GM19395 (cell line): ENCODE measurements around the gene ASS1.

Experiments
- ATAC-seq: cut with Tn5 transposase; IDR thresholded peaks from one replicate; pipeline ENCODE4 v1.9.1; 2021; ENCODE audit warnings: mild to moderate bottlenecking, moderate library complexity; ENCODE audit not compliant: unreplicated experiment

The ASS1 gene

GRCh38 chr9:130470269-130470668, 25.5 kb downstream of the ASS1 start:
- no peak for ATAC-seq

DNA sequence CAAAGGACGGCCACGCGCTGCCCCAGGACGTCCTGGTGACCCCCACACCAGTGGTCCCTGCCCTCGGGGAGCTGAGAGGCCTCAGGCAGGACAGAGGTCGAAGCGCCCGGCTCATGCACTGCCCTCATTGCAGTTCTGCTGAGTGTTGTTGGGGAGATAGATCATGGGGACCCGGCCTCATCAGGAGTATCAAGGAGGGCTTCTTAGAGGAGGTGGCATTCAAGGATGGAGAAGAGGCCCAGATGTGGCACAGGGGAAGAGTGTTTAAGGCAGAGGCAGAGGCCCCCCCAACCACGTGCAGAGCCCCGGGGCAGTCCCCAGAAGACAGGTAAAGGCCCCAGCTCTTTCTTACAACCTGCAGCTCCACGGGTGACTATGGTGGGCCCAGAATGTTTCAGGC, 26.2 kb downstream of the ASS1 start:
- no peak for ATAC-seq

GRCh38 chr9:130471411-130472183, 26.8 kb downstream of the ASS1 start:
- no peak for ATAC-seq

DNA sequence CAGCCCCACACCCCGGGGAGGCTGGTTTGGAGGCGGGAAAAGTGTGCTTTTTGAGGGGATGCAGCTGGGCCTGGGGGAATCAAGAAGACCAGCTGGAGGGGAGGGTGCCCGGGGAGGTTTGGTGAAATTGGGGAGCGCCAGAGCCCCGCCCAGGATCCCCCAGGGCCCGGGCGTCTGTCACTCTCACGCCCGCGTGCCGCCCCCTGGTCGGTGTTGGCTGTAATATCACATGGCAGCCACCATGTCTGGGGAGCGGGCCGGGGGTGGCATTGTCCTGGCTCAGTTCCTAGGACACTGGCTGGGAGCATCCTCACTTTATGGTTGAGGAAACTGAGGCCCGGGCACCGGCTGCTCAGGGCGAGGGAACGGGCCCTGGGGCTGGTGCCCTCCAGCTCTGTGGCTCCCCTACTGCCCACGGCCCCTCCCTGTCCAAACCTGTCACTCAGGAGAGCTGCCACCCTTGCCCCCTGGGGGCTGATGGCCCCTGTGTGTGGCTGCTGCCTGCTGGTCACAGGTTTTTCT, 27.5 kb downstream of the ASS1 start:
- no peak for ATAC-seq

- no peak for ATAC-seq
These were observed 28.2 kb downstream of the ASS1 start for GRCh38 chr9:130473009-130473408.

- no peak for ATAC-seq
These were observed 28.8 kb downstream of the ASS1 start for GRCh38 chr9:130473566-130473965.

DNA sequence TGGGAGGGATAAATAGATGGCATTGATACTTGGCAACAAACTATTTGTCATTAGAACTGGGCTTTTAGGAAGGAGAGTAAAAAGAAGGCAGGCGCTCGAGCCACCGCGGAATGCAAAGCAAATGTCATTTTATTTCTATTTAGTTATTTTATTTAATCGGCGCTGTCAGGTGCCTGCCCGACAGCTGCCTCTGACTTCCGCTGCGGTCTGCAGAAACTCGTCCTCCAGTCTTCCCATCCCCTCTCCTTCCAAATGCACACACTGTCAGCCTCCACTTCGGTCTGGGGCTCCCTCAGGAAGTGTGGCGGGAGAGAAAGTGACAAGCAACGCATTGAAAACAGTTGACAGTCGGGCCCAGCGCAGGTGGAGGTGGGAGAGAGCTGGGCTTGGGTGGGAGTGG, 29.3 kb downstream of the ASS1 start:
- no peak for ATAC-seq

- no peak for ATAC-seq
These were observed 31.5 kb downstream of the ASS1 start for GRCh38 chr9:130476151-130476730.

GRCh38 chr9:130477564-130477963, 32.8 kb downstream of the ASS1 start:
- ATAC-seq, result no peak

DNA sequence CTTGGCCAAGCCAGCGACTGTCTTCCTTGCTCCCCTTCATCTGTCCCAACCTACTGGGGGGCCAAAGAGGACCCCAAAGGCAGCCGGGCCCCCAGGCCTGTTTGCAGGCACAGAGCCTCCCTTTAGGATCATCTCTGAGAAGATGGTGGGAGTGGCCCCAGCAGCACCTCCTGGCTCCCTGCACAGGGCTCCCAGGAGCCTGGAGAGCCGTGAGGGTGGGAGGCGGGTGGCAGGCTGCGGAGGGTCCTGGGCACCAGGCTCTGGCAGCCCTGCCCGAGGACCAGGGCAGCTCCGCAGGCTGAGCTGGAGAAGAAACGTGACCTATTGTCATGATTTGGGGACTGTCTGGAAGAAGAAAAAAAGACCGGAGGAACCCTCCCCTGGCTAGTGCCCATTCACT, 33.4 kb downstream of the ASS1 start:
- no peak for ATAC-seq

DNA sequence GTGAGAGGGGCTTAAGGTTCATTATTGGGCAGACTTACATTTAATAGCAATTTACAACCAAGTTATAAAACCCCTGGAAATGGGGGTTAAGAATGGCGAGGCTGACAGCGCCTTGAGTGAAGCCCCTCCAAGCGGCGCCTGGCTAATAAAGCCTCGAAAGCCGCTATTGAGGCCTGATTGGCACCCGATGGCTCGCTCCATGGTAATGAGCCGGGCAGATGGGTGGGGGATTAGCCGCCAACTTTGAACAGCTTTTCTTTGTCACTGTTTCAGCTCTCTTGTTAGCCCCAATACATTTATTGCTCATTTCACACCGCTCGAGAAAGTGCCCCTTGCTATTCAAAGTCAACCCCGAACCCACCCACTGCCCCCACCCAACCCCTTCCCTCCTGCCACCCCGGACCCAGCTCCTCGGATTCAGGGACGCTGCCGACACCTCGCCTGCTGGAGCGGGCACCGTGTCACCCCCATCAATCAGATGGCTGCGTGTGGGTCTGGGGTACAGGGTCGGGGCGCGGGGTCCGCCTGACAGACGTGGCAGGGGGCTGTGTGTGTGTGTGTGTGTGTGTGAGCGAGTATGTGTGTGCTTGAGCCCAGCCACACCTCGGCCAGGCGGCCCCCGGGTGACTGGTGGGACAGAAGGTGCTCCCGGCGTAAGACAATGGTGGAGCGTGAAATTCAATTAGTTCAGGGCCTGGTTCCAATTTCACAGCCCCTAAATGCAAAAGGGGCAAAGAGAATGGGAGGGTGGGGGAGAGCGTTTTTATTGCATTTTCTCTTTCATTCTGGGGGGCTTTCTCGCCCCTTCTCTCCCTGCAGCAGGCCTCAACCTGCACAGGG, 34.2 kb downstream of the ASS1 start:
- ATAC-seq, result no peak

DNA sequence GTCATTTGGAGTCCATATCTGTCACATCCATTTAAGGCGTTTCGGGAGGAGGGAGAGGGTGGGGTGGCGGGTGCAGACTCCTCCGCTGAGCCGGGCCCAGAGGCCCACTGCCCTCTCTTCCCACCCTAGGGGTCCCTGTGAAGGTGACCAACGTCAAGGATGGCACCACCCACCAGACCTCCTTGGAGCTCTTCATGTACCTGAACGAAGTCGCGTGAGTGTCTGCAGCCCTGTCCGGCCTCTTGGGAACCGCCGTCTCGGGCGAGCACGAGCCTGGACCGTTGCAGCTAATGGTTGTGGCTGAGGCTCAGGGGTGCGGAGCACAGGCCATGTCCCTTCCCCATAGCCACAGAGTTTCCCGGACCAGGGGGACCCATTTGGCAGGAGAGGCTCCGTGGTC, 34.8 kb downstream of the ASS1 start:
- ATAC-seq, result no peak

DNA sequence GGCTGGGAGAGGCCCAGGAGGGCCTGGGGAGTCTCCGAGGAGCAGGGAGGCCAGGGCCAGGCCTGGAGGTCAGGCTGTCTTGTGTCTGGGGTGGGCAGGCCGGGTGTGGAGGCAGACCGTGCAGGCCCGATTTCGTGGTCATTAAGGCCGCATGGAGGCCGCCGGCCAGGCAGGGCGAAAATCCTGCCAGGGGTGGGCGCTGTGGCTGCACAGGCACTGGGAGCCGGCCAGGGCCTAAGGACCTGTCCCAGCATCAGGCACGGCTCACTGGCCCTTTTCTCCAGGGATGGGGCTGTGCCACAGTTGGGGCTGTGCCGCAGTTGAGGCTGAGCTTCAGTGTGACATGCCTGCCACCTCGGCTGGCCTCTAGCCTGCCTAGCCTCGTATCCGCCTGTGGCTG, 35.9 kb downstream of the ASS1 start:
- ATAC-seq, result no peak

DNA sequence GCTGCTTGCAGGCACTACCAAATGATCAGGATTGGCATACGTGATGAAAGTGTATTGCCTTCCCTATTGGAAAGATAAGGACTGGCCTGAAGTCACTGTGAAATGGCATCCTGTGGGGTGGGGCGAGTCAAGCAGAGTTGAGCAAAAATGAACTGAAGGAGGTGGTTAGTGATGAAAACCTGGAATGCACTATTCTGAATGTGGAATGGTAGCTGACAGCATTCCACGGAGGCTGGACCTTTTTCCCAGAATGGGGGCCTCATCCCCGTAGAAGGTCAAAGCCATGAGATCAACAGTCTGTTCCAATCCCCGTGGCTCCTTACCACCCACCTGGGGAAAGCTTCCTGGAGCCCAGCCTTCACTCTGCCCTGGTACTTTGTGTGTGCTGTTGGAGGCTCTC, 37.7 kb downstream of the ASS1 start:
- no peak for ATAC-seq

DNA sequence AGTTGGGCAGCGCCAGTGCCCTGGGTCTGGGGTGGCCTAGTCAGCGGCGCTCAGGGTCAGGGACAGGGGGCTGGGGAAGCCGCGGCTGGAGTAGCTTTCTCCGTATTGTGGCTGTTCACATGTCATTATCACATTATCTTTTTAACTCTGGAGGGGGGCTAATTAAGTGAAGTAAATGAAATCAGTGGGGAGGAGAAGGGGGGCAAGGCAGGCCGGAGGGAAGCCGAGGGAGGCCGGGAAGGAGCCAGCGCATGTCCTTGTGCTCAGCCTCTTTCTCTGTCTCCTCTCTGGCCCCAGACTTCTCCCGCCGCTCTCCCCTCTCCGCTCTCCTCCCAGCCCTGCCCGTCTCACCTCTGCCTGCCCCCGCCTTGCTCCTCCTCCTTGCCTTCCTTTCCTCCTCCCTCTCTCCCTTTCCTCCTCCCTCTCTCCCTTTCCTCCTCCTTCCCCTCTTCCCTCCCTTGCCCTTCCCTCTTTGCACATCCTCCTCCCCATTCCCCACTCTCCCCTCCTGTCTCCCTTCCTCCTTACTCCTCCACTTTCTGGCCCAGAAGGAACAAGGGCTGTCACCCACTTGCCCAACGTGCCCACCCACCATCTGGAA, 38.7 kb downstream of the ASS1 start:
- no peak for ATAC-seq

DNA sequence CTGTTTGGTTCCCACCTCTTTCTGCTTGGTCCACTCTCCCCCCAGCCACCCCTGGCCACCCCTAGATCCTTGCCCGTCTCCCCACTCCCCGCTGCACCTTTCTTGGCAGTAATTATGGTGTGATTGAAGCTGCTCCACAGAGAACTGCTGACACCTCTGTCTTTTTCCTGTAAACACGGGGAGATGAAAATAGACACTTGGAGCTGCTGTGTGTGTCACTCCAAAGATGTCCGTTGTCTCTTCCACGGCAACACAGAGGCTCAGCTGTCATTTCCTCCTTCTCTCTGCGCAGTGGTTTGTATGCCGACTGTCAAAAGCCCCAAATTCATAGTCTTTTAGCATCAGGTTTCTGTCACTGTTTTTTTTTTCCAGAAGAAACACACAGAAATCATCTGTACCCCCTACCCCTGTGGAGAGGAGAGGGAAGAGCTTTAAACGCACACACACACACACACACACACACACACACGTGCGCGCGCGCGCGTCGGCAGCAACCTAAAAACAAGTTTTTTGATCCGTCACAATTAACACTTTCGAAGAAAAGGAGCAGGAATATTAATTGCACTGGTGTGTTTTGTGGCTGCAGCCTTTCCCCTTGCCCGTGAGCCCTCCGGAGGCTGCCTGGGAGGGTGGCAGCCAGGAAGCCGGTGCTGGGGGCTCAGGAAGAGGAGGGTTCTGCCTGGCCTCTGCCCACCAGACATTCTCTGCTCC, 39.8 kb downstream of the ASS1 start:
- ATAC-seq, result no peak

- ATAC-seq, result no peak
These were observed 41.3 kb downstream of the ASS1 start for GRCh38 chr9:130486103-130486502.

DNA sequence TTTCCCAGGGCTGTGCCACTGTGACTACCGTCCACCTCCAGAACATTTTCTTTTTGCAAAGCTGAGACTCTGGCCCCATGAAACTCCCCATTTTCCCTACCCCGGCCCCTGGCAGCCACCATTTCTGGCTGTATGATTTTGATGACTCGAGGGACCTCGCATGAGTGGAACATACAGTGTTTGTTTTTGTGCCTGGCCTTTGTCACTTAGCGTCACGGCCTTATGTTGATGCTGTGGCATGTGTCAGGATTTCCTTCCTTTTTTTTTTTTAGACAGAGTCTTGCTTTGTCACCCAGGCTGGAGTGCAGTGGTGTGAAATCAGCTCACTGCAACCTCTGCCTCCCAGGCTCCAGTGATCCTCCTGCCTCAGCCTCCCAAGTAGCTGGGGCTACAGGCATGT, 42.7 kb downstream of the ASS1 start:
- ATAC-seq, result no peak

DNA sequence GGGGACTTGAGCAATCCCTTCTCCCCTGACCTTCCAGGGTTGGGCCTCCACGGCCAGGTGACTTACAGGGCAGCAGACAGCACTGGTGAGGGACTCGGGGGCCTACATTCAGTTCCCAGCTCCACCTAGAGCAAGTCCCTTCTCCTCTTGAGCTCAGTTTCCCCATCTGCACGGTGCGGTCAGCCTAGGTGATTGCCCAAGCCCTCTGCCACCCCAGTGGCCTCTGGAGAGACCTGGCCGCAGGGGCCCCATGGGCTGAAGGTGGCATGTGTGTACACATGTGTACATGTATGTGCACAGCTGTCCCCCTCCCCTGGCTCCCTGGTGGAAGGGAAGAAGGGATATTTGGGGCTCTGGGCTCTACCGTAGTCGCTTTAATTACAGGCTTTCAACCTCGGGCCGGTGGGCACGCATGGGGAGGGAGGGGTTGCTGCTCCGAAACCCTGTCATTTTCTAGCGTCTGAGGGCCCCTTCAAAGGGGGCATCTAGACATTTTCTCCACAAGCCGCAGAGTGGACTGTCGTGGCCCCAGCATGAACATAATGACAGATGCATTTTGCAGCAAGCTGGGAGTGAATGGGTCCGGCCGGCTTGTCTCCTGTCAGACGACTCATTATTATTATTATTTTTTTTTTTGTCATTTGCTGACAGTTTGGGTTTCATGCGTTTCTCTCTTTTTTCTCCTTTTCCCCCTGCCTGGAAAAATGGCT, 44.0 kb downstream of the ASS1 start:
- no peak for ATAC-seq

DNA sequence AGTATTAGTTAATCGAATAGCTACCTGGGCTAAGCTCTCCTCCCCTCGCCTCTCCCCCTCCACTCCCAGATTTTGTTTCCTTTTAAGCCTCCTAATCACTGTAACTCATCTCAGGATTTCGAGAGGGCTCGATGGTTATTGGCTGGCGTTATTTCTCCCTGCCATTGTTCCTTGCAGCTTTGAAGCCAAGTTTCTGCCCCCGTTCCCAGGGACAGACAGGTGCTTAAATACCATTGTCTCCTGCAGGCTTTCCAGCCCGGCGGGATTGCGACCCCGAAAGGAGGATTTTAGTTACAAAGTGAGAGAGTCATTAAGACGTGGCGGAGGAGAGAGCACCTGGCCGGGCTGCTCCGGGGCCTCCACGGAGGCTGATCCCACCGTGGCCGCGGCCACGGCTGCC, 46.2 kb downstream of the ASS1 start:
- no peak for ATAC-seq
